K562 (cell line): ENCODE results near the gene RMP24.

ENCODE experiments used
- CBX5 ChIP-seq: IDR thresholded peaks from 2 replicates; pipeline ENCODE4 v1.6.1; 2014; ENCODE audit warnings: low read depth, borderline replicate concordance
- CTBP1 ChIP-seq: fragments of 450-650 bp; IDR thresholded peaks from 2 replicates; pipeline ENCODE4 v1.6.1; 2016; ENCODE audit warnings: borderline replicate concordance
- CTCF ChIP-seq, 3 experiments: IDR thresholded peaks in 2 of 3; conservative IDR thresholded peaks in 1 of 3; 2 replicates each; pipeline ENCODE4 v1.5.1; 2011 to 2012; ENCODE audit warnings: low read length in 3 of 3, mild to moderate bottlenecking in 3 of 3, control low read depth in 2 of 3, improper control_type of control experiment in 1 of 3, inconsistent platforms in 1 of 3, low read depth in 1 of 3, mixed read lengths in 1 of 3, moderate library complexity in 1 of 3; ENCODE audit not compliant: insufficient read depth in 2 of 3
- E4F1 ChIP-seq: fragments of 250-450 bp; sonication (Bioruptor Pico); IDR thresholded peaks from 2 replicates; pipeline ENCODE4 v1.5.0; 2021; ENCODE audit warnings: mild to moderate bottlenecking, borderline replicate concordance
- EZH2 ChIP-seq: IDR thresholded peaks from 2 replicates; pipeline ENCODE4 v1.6.1; 2012; ENCODE audit warnings: low read depth, mild to moderate bottlenecking, inconsistent platforms, low read length, borderline replicate concordance
- FOXA3 ChIP-seq, 2 experiments: fragments of 450-650 bp in 1 of 2; sonication (generic) in 1 of 2; formaldehyde crosslinking; IDR thresholded peaks in 1 of 2; conservative IDR thresholded peaks in 1 of 2; 2 replicates each; pipeline versions ENCODE4 v1.4.0 to v1.8.0; 2020 to 2022; ENCODE audit warnings: mild to moderate bottlenecking in 2 of 2, missing genetic modification reagents in 1 of 2
- GABPA ChIP-seq: fragments of 200-800 bp; sonication (Bioruptor generic); conservative IDR thresholded peaks from 2 replicates; pipeline ENCODE4 v1.6.1; 2016; ENCODE audit warnings: low read depth, missing genetic modification characterization, missing compliant biosample characterization
- ID3 ChIP-seq, 2 experiments: fragments of 250-450 bp in 1 of 2; fragments of 450-650 bp in 1 of 2; sonication (Bioruptor Pico) in 1 of 2; IDR thresholded peaks; 2 replicates each; pipeline versions ENCODE4 v1.6.1 to v1.8.0; 2016 to 2021; ENCODE audit warnings: mild to moderate bottlenecking in 2 of 2, moderate library complexity in 2 of 2, missing compliant biosample characterization in 1 of 2, missing genetic modification characterization in 1 of 2
- MEF2D ChIP-seq: conservative IDR thresholded peaks from 2 replicates; pipeline ENCODE4 v1.6.1; 2016; ENCODE audit warnings: low read depth, missing genetic modification characterization, missing compliant biosample characterization
- REST ChIP-seq, 2 experiments: fragments of 450-650 bp; formaldehyde crosslinking in 1 of 2; IDR thresholded peaks; 2 replicates each; pipeline versions ENCODE4 v1.4.0 to v1.6.1; 2014 to 2020; ENCODE audit warnings: mild to moderate bottlenecking in 2 of 2, borderline replicate concordance in 1 of 2, low read depth in 1 of 2
- SMAD3 ChIP-seq: fragments of 450-650 bp; formaldehyde crosslinking; conservative IDR thresholded peaks from 2 replicates; pipeline ENCODE4 v1.4.0; 2020; ENCODE audit warnings: mild to moderate bottlenecking
- TSHZ1 ChIP-seq: fragments of 250-450 bp; sonication (Bioruptor Pico); IDR thresholded peaks from 2 replicates; pipeline ENCODE4 v1.4.0; 2020; ENCODE audit warnings: mild to moderate bottlenecking, moderate library complexity
- ZNF280A ChIP-seq: fragments of 450-650 bp; IDR thresholded peaks from 2 replicates; pipeline ENCODE4 v1.6.1; 2018; ENCODE audit warnings: mild to moderate bottlenecking, low read depth; ENCODE audit not compliant: partially characterized antibody

GRCh38 chr18:35926884-35927283 is 45.6 kb upstream of the RMP24 start:
- TF ChIP-seq CTCF (IDR thresholded peaks at IDR 0.05 in 2 of 3, conservative IDR thresholded peaks at IDR 0.05 in 1 of 3; ENCODE audit: insufficient read depth in 2 of 3, low read depth in 1 of 3, low read length in 3 of 3) (no peak), GABPA (tag) (no peak), ID3 (CRISPR knock-in tag; IDR thresholded peaks at IDR 0.05) (no peak), ID3 (tag; IDR thresholded peaks at IDR 0.05) (no peak), REST (IDR thresholded peaks at IDR 0.05; ENCODE audit: borderline replicate concordance) (no peak), REST (CRISPR knock-in tag; IDR thresholded peaks at IDR 0.05; ENCODE audit: low read depth) (no peak), FOXA3 (CRISPR knock-in tag; conservative IDR thresholded peaks at IDR 0.05 in 1 of 2, IDR thresholded peaks at IDR 0.05 in 1 of 2) (no peak), ZNF280A (no peak), CBX5 (no peak), EZH2 (no peak), E4F1 (CRISPR knock-in tag) (no peak), TSHZ1 (CRISPR knock-in tag) (no peak), MEF2D (tag) (no peak), CTBP1 (no peak), SMAD3 (no peak)
